T-cell (primary cell): ENCODE results near the gene MAP3K13. TPM values are rescaled to one million over a fixed set of nuclear protein-coding genes. Genes with fewer than 3 reads are reported as not detected.

Experiments
- ATAC-seq, 4 experiments: fragments of 200-7000 bp in 3 of 4; fragments of 150-1000 bp in 1 of 4; cut with Tn5 transposase; replicated peaks in 1 of 4; 1 replicate in 3 of 4; 2 replicates in 1 of 4; pipeline ENCODE4 v1.10.0; 2021; ENCODE audit warnings: moderate library complexity in 3 of 4, mild to moderate bottlenecking in 2 of 4, moderate number of reproducible peaks in 1 of 4
- CTCF ChIA-PET, 2 donors: fragments of 300-600 bp; sonication (Branson Sonifier 250); formaldehyde crosslinking; loops; one replicate each; lab custom pipeline; 2022; ENCODE audit warnings: antibody characterized with exemption in 2 of 2; lab: Charles Lee
- POLR2A ChIA-PET, 2 donors: fragments of 300-600 bp; sonication (Branson Sonifier 250); formaldehyde crosslinking; loops; one replicate each; lab custom pipeline; 2022; ENCODE audit warnings: antibody characterized with exemption in 2 of 2; lab: Charles Lee
- DNase-seq, 35 experiments: peaks; one replicate each; pipeline versions ENCODE4 v3.0.0 to v3.0.0-alpha.2; 2013 to 2023
- H3K27ac ChIP-seq: one replicate; pipeline ENCODE4 v1.5.1; 2013; ENCODE audit warnings: low read length
- H3K27me3 ChIP-seq, 2 experiments: replicated peaks in 1 of 2; 1 replicate in 1 of 2; 2 replicates in 1 of 2; pipeline versions ENCODE4 v1.6.1 to v1.7.0; 2013; ENCODE audit warnings: low read length in 1 of 2, mixed read lengths in 1 of 2; ENCODE audit not compliant: control insufficient read depth in 2 of 2, insufficient read depth in 2 of 2; ENCODE audit errors: extremely low read depth in 1 of 2
- H3K36me3 ChIP-seq, 2 donors: 1 replicate in 1 of 2; 2 replicates in 1 of 2; pipeline versions ENCODE4 v1.6.1 to v1.7.0; 2013; ENCODE audit warnings: low read length in 1 of 2; ENCODE audit not compliant: control insufficient read depth in 2 of 2, insufficient read depth in 1 of 2; ENCODE audit errors: extremely low read depth in 1 of 2
- H3K4me1 ChIP-seq, 2 experiments: 1 replicate in 1 of 2; 2 replicates in 1 of 2; pipeline versions ENCODE4 v1.6.1 to v1.7.0; 2013; ENCODE audit warnings: low read length in 2 of 2, mixed read lengths in 1 of 2; ENCODE audit not compliant: insufficient read depth in 2 of 2, control insufficient read depth in 1 of 2; ENCODE audit errors: extremely low read depth in 1 of 2
- H3K4me3 ChIP-seq, 2 donors: 1 replicate in 1 of 2; 2 replicates in 1 of 2; pipeline versions ENCODE4 v1.5.1 to v1.7.0; 2013; ENCODE audit warnings: mild to moderate bottlenecking in 2 of 2, low read length in 1 of 2, moderate library complexity in 1 of 2; ENCODE audit not compliant: control insufficient read depth in 1 of 2; ENCODE audit errors: extremely low read depth in 1 of 2
- H3K9me3 ChIP-seq: 2 replicates; pipeline ENCODE4 v1.7.0; 2013
- H3K27ac Mint-ChIP-seq, 2 donors: one replicate each; pipeline ENCODE4 v1.8.0; 2020 to 2021; ENCODE audit warnings: mild to moderate bottlenecking in 2 of 2, mixed read lengths in 2 of 2
- H3K27me3 Mint-ChIP-seq, 2 donors: one replicate each; pipeline ENCODE4 v1.8.0; 2021 to 2022; ENCODE audit warnings: mixed read lengths in 2 of 2
- H3K36me3 Mint-ChIP-seq: one replicate; pipeline ENCODE4 v1.8.0; 2021; ENCODE audit warnings: mixed read lengths
- H3K4me1 Mint-ChIP-seq, 3 donors: one replicate each; pipeline ENCODE4 v1.8.0; 2020 to 2022; ENCODE audit warnings: mixed read lengths in 3 of 3, mild to moderate bottlenecking in 1 of 3
- H3K4me3 Mint-ChIP-seq, 3 donors: one replicate each; pipeline ENCODE4 v1.8.0; 2020 to 2022; ENCODE audit warnings: mild to moderate bottlenecking in 3 of 3, mixed read lengths in 3 of 3, moderate library complexity in 3 of 3
- H3K9me3 Mint-ChIP-seq, 3 donors: one replicate each; pipeline ENCODE4 v1.8.0; 2020 to 2022; ENCODE audit warnings: mixed read lengths in 3 of 3
- WGBS: methylation state at CpG from one replicate; pipeline ENCODE4 v1.1.5; 2013; ENCODE audit warnings: missing lambda C conversion rate; ENCODE audit not compliant: insufficient coverage; 5-methylcytosine and 5-hydroxymethylcytosine counted together
- total RNA-seq, 35 experiments: library from RNA in 6 of 35; stranded (reverse) in 6 of 35; fragments of 120-200 nt in 1 of 35; gene quantifications; one replicate each; pipeline versions ENCODE4 v1.2.1 to v1.2.4 and lab custom pipeline; 2013 to 2026

The MAP3K13 gene
- total RNA-seq, 5 donors from 2014 or later (not counting 1 experiment from before 2014, with no cell fraction given): 6.4 to 9.2 (median 7.7) TPM

DNA sequence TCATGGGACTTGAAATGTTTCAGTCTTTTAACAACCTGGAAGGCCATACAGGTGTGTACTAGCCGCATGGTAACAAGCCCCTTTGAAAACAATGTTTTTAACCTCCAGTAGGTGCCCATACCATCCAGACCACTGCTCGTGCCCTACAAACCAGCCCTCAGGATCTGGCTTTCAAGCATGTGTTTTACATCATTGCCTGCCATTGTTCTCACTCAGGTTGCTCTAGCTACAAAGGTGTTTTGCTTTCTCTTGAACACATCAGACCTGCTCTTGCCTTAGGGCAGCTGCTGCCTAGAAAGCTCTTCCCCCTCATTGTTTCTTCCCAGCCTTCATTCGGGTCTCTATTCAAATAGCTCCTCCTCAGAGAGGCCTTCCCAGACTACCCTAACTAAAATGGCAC is 32.3 kb upstream of the MAP3K13 start:
- H3K4me3 Mint-ChIP-seq: no peak overlapping the region

DNA sequence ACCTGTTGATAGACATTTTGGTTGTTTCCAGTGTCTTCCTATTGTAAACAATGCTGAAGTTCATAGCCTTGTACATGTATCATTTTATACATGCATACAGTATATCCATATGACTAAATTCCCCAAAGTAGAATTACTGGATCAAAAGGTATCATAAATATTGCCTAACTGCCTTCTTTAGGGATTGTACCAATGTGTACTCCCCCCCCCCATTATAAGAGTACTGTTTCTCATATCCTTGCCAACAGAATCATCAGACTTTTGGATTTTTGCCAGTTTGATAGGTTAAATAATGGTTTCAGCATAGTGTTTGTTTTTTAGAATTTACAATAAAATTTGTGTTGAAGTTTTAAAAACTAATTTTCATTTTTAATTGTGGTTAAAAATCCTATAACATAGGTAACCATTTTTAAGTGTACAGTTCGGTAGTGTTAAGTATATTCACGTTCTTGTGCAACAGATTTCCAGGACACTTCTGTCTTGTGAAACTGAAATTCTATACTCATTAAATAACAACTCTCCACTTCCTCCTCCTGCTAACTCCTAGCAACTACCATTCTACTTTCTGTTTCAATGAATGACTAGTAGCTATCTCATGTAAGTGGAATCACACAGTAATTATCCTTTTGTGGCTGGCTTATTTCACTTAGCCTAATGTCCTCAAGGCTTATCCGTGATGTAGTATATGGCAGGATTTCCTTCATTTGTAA is 30.8 kb upstream of the MAP3K13 start:
- peaks cover 0 to 3% of the 10 kb centered on the region in 2 experiments for H3K27me3 ChIP-seq
- no peaks in the 10 kb centered on the region for H3K36me3 Mint-ChIP-seq
- no peak overlapping the region for H3K27ac Mint-ChIP-seq
- H3K9me3 ChIP-seq: no peaks in the 10 kb centered on the region
- H3K4me3 Mint-ChIP-seq: no peak overlapping the region
- ATAC-seq (no peak), DNase-seq (no peak)
- ChIA-PET POLR2A (no interaction called here), CTCF (interaction anchor here in 1 of 2 donors (0.5 kb wide), 1 partner anchor 28 kb away, joined by 3 read pairs; no protein-coding TSS in a partner anchor)
- no peak overlapping the region for H3K4me3 ChIP-seq
- H3K4me1 ChIP-seq: no peaks in the 10 kb centered on the region
- H3K36me3 ChIP-seq: no peaks in the 10 kb centered on the region
- peaks cover 0 to 2% (median 0%) of the 10 kb centered on the region in 3 donors for H3K4me1 Mint-ChIP-seq
- H3K27ac ChIP-seq: no peak overlapping the region
- H3K9me3 Mint-ChIP-seq: no peaks in the 10 kb centered on the region
- no CpG with 5 or more reads among the region's 3 CpGs for WGBS
- no peaks in the 10 kb centered on the region for H3K27me3 Mint-ChIP-seq

More for the DNA sequence above, 32.3 kb upstream of the MAP3K13 start:
- peaks cover 0 to 2% (median 0%) of the 10 kb centered on the region in 3 donors for H3K4me1 Mint-ChIP-seq
- Histone ChIP-seq H3K36me3 (no peaks in the 10 kb centered on the region), H3K27me3 (peaks cover 0 to 3% of the 10 kb centered on the region in 2 experiments), H3K4me1 (no peaks in the 10 kb centered on the region), H3K4me3 (no peak overlapping the region), H3K27ac (no peak overlapping the region), H3K9me3 (no peaks in the 10 kb centered on the region)
- ChIA-PET POLR2A (no interaction called here), CTCF (no interaction called here)
- H3K9me3 Mint-ChIP-seq: no peaks in the 10 kb centered on the region
- H3K27me3 Mint-ChIP-seq: peaks cover 0 to 5% of the 10 kb centered on the region in 2 donors
- H3K36me3 Mint-ChIP-seq: no peaks in the 10 kb centered on the region
- no peak overlapping the region for H3K27ac Mint-ChIP-seq
- 98% methylated on average over 3 of the region's 3 CpGs for WGBS
- no peak for DNase-seq
- ATAC-seq: no peak

DNA sequence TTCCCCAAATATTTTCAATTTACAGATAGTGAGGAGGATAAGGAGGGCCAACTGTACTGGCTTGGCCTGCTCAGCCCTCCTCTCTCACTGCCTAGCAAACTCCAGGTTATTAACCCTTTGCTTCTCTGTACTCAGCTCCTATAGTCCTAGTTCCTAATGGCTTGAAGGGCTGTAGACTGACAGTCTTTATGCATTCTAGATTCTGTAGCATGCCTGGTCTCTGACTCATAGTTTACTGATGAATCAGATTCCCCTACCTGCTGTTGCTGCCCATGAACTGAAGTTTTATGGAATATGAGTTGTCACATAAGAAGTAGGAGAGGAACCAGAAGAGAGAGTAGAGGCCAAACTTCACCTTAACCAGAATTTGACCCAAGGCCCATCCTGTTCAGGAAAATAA is 27.1 kb upstream of the MAP3K13 start:
- ATAC-seq: no peak
- ChIA-PET CTCF (no interaction called here), POLR2A (no interaction called here)
- Histone ChIP-seq H3K36me3 (no peaks in the 10 kb centered on the region), H3K4me3 (no peak overlapping the region), H3K27ac (no peak overlapping the region), H3K9me3 (no peaks in the 10 kb centered on the region), H3K4me1 (no peaks in the 10 kb centered on the region), H3K27me3 (peaks cover 0 to 3% of the 10 kb centered on the region in 2 experiments)
- Mint-ChIP-seq H3K27me3 (no peaks in the 10 kb centered on the region), H3K36me3 (no peaks in the 10 kb centered on the region), H3K9me3 (no peaks in the 10 kb centered on the region), H3K4me3 (no peak overlapping the region), H3K27ac (no peak overlapping the region), H3K4me1 (peaks cover 0 to 2% (median 0%) of the 10 kb centered on the region in 3 donors)
- DNase-seq: no peak

DNA sequence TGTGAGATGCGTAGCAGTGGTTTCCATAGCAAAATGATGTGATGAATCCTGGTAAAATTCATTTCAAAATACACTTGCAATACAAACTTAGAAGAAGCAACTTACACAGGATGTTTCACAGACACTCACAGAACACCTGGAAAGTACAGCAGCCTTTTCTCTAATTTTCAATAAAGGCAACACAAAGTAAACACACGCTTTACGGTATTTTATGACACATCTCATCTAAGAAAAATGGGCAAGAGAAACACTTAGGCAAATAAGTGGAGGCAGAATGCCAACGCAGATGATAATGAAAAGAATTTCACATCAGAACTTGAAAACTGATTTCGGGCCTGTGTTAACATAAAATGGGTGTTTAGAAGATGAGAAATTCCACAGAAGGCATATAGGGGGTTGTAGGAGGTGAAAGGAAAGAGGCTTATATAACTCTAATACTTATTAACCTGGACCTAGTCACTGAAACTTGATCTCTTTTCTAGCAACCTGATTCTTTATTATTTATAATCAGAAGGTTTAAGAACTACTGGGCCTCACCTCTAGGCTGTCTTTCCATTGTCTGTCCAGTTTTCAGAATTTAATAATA is 25.6 kb upstream of the MAP3K13 start:
- no peak overlapping the region for H3K4me3 Mint-ChIP-seq
- no peaks in the 10 kb centered on the region for H3K9me3 Mint-ChIP-seq
- H3K4me1 Mint-ChIP-seq: peaks cover 0 to 4% (median 0%) of the 10 kb centered on the region in 3 donors
- Histone ChIP-seq H3K27ac (no peak overlapping the region), H3K4me1 (no peaks in the 10 kb centered on the region), H3K36me3 (no peaks in the 10 kb centered on the region), H3K27me3 (peaks cover 0 to 3% of the 10 kb centered on the region in 2 experiments), H3K9me3 (no peaks in the 10 kb centered on the region), H3K4me3 (no peak overlapping the region)
- POLR2A ChIA-PET: no interaction called here
- no peaks in the 10 kb centered on the region for H3K27me3 Mint-ChIP-seq
- no peak for DNase-seq
- H3K36me3 Mint-ChIP-seq: no peaks in the 10 kb centered on the region
- no peak for ATAC-seq
- CTCF ChIA-PET: no interaction called here
- 100% methylated on average over 1 of the region's 5 CpGs for WGBS
- no peak overlapping the region for H3K27ac Mint-ChIP-seq

DNA sequence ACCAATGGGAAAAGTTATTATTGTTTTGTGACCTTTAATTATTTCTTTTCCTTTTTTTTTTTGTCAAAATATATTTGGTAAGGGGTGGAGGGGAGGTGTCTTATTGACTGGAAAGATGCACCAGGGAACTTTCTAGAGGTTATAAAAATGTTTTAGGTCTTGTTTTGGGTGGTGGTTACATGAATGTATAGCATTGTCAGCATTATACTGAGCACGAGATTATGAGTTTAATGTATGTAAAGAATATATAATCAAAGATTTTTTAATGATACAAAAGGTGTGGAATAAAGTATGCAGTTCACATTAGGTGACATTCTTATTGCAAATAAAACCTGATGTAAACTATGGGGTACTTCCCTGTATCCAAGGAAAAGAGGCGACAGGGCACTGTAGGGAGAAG is 23.0 kb upstream of the MAP3K13 start:
- H3K27ac ChIP-seq: no peak overlapping the region
- H3K9me3 ChIP-seq: no peaks in the 10 kb centered on the region
- Mint-ChIP-seq H3K9me3 (no peaks in the 10 kb centered on the region), H3K4me3 (no peak overlapping the region), H3K27ac (no peak overlapping the region), H3K36me3 (no peaks in the 10 kb centered on the region), H3K27me3 (peaks cover 0 to under 1% of the 10 kb centered on the region in 2 donors), H3K4me1 (peaks cover 0 to 9% (median 7%) of the 10 kb centered on the region in 3 donors)
- no peaks in the 10 kb centered on the region for H3K27me3 ChIP-seq
- ATAC-seq (no peak), DNase-seq (no peak)
- no peaks in the 10 kb centered on the region for H3K36me3 ChIP-seq
- H3K4me1 ChIP-seq: peaks cover 0 to 4% of the 10 kb centered on the region in 2 experiments
- no peak overlapping the region for H3K4me3 ChIP-seq
- ChIA-PET CTCF (no interaction called here), POLR2A (no interaction called here)
- WGBS: 90% methylated on average over 1 of the region's 2 CpGs

DNA sequence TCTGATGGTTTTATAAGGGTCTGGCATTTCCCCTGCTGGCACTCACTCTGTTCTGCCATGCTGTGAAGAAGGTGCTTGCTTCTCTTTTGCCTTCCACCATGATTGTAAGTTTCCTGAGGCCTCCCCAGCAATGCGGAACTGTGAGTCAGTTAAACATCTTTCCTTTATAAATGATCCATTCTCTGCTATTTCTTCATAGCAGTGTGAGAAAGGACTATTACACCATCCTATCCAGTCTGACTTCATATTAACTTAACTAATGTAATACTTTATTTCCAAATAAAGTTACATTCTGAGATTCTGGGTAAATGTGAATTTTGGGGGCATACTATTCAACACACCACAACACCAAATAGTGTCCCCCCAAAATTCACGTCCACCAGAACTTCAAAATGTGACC is 22.2 kb upstream of the MAP3K13 start:
- Mint-ChIP-seq H3K9me3 (no peaks in the 10 kb centered on the region), H3K4me1 (peaks cover 0 to 9% (median 7%) of the 10 kb centered on the region in 3 donors), H3K36me3 (no peaks in the 10 kb centered on the region), H3K27me3 (peaks cover 0 to 4% of the 10 kb centered on the region in 2 donors), H3K4me3 (no peak overlapping the region), H3K27ac (no peak overlapping the region)
- Histone ChIP-seq H3K27ac (no peak overlapping the region), H3K4me3 (no peak overlapping the region), H3K9me3 (no peaks in the 10 kb centered on the region), H3K36me3 (no peaks in the 10 kb centered on the region), H3K27me3 (no peaks in the 10 kb centered on the region), H3K4me1 (peaks cover 0 to 4% of the 10 kb centered on the region in 2 experiments)
- no peak for DNase-seq
- ChIA-PET CTCF (no interaction called here), POLR2A (no interaction called here)
- no CpG with 5 or more reads among the region's 2 CpGs for WGBS
- ATAC-seq: no peak
